CD14-positive monocyte (primary cell): ENCODE measurements around the gene PTPRN2. TPM values are rescaled to one million over a fixed set of nuclear protein-coding genes. Genes with fewer than 3 reads are reported as not detected.

Source experiments
- DNase-seq, 3 donors: peaks; one replicate each; pipeline ENCODE4 v3.0.0-alpha.2; 2011 to 2022
- H2AFZ ChIP-seq: 2 replicates; pipeline ENCODE4 v1.6.0; 2012; ENCODE audit warnings: mild to moderate bottlenecking, low read depth, low read length, inconsistent platforms; ENCODE audit not compliant: insufficient read depth, poor library complexity, severe bottlenecking
- H3K27ac ChIP-seq, 2 donors: 1 replicate in 1 of 2; 2 replicates in 1 of 2; pipeline ENCODE4 v1.5.1; 2012 to 2013; ENCODE audit warnings: low read length in 2 of 2, control low read depth in 1 of 2, inconsistent platforms in 1 of 2, low read depth in 1 of 2, mild to moderate bottlenecking in 1 of 2
- H3K27me3 ChIP-seq, 2 donors: one replicate each; pipeline versions ENCODE4 v1.6.0 to v1.6.1; 2011 to 2013; ENCODE audit warnings: low read length in 2 of 2; ENCODE audit not compliant: control insufficient read depth in 2 of 2, insufficient read depth in 2 of 2
- H3K36me3 ChIP-seq, 2 donors: replicated peaks in 1 of 2; 1 replicate in 1 of 2; 2 replicates in 1 of 2; pipeline versions ENCODE4 v1.5.1 to v1.6.1; 2012 to 2013; ENCODE audit warnings: low read length in 2 of 2, control low read depth in 1 of 2, inconsistent platforms in 1 of 2, mild to moderate bottlenecking in 1 of 2; ENCODE audit not compliant: insufficient read depth in 2 of 2, control insufficient read depth in 1 of 2
- H3K4me1 ChIP-seq, 2 donors: 1 replicate in 1 of 2; 2 replicates in 1 of 2; pipeline versions ENCODE4 v1.5.1 to v1.6.1; 2012 to 2013; ENCODE audit warnings: low read length in 2 of 2, control low read depth in 1 of 2, inconsistent platforms in 1 of 2, mild to moderate bottlenecking in 1 of 2, moderate library complexity in 1 of 2; ENCODE audit not compliant: insufficient read depth in 2 of 2, control insufficient read depth in 1 of 2
- H3K4me2 ChIP-seq: replicated peaks from 2 replicates; pipeline ENCODE3; 2012; ENCODE audit warnings: low read length, moderate library complexity, mild to moderate bottlenecking; ENCODE audit not compliant: poor library complexity, severe bottlenecking; ENCODE audit errors: extremely low read depth
- H3K4me3 ChIP-seq, 3 experiments: fragments of 200-600 bp in 1 of 3; sonication (generic) in 1 of 3; replicated peaks in 1 of 3; 1 replicate in 2 of 3; 2 replicates in 1 of 3; pipeline ENCODE4 v1.5.1; 2011 to 2013; ENCODE audit warnings: low read length in 3 of 3, mild to moderate bottlenecking in 3 of 3, control low read depth in 2 of 3, low read depth in 2 of 3, inconsistent platforms in 1 of 3, moderate library complexity in 1 of 3
- H3K79me2 ChIP-seq: 2 replicates; pipeline ENCODE4 v1.6.0; 2012; ENCODE audit warnings: mild to moderate bottlenecking, control low read depth, inconsistent platforms, low read length, moderate library complexity; ENCODE audit not compliant: insufficient read depth
- H3K9ac ChIP-seq: 2 replicates; pipeline ENCODE4 v1.6.0; 2017; ENCODE audit warnings: low read length, mild to moderate bottlenecking; ENCODE audit not compliant: insufficient read depth, poor library complexity, severe bottlenecking
- H3K9me3 ChIP-seq, 2 donors: replicated peaks in 1 of 2; 1 replicate in 1 of 2; 2 replicates in 1 of 2; pipeline versions ENCODE4 v1.5.1 to v1.6.1; 2012 to 2013; ENCODE audit warnings: low read length in 2 of 2, control low read depth in 1 of 2; ENCODE audit not compliant: control insufficient read depth in 1 of 2, insufficient read depth in 1 of 2
- H4K20me1 ChIP-seq: 2 replicates; pipeline ENCODE4 v1.6.0; 2012; ENCODE audit warnings: mild to moderate bottlenecking, low read length, control low read depth, moderate library complexity; ENCODE audit not compliant: insufficient read depth
- H3K27ac Mint-ChIP-seq, 7 donors: one replicate each; pipeline ENCODE4 v1.8.0; 2020; ENCODE audit warnings: mild to moderate bottlenecking in 7 of 7, mixed read lengths in 7 of 7, moderate library complexity in 6 of 7, inconsistent platforms in 2 of 7
- H3K27me3 Mint-ChIP-seq, 3 donors: one replicate each; pipeline ENCODE4 v1.8.0; 2021 to 2022; ENCODE audit warnings: low read depth in 3 of 3, mild to moderate bottlenecking in 3 of 3, mixed read lengths in 3 of 3, moderate library complexity in 3 of 3, inconsistent platforms in 1 of 3
- H3K36me3 Mint-ChIP-seq, 2 donors: one replicate each; pipeline ENCODE4 v1.8.0; 2020; ENCODE audit warnings: mixed read lengths in 2 of 2, inconsistent platforms in 1 of 2, mild to moderate bottlenecking in 1 of 2
- H3K4me1 Mint-ChIP-seq: one replicate; pipeline ENCODE4 v1.8.0; 2020; ENCODE audit warnings: mild to moderate bottlenecking, mixed read lengths
- H3K4me3 Mint-ChIP-seq, 2 donors: one replicate each; pipeline ENCODE4 v1.8.0; 2020; ENCODE audit warnings: mild to moderate bottlenecking in 2 of 2, mixed read lengths in 2 of 2, moderate library complexity in 1 of 2
- H3K9me3 Mint-ChIP-seq, 7 donors: one replicate each; pipeline ENCODE4 v1.8.0; 2020 to 2022; ENCODE audit warnings: mixed read lengths in 7 of 7, mild to moderate bottlenecking in 6 of 7, moderate library complexity in 6 of 7, inconsistent platforms in 2 of 7
- CTCF ChIP-seq: fragments of 200-600 bp; IDR thresholded peaks from one replicate; pipeline ENCODE4 v1.8.0; 2022; ENCODE audit warnings: antibody characterized with exemption, mild to moderate bottlenecking
- WGBS: methylation state at CpG from one replicate; pipeline ENCODE4 v1.1.5; 2013; ENCODE audit warnings: missing lambda C conversion rate; ENCODE audit not compliant: insufficient coverage; 5-methylcytosine and 5-hydroxymethylcytosine counted together
- intact Hi-C, 2 donors: fragments of 100-400 bp; cut with micrococcal nuclease; formaldehyde crosslinking; loops; one replicate each; pipeline versions ENCODE4 v1.15.0 to v1.15.1; 2023
- polyA plus RNA-seq, 3 donors: library from polyadenylated mRNA; depleted of rRNA in 1 of 3; unstranded in 2 of 3; stranded (reverse) in 1 of 3; fragments of 300-500 nt in 2 of 3; fragments of >200 nt in 1 of 3; fragmentation: Illumina TruSeq in 2 of 3; gene quantifications; 1 replicate in 2 of 3; 2 replicates in 1 of 3; pipeline ENCODE4 v1.2.3, GENCODE V29; 2012 to 2021

The PTPRN2 gene
- polyA plus RNA-seq, 3 donors: 0.25 to 1.4 (median 0.97) TPM

- intact Hi-C loops: no loop called here
- H3K36me3 ChIP-seq: no peaks in the 10 kb centered on the region
- no peak for TF ChIP-seq CTCF
- Mint-ChIP-seq H3K27me3 (peaks cover 0 to 1% (median 1%) of the 10 kb centered on the region in 3 donors), H3K4me1 (no peaks in the 10 kb centered on the region), H3K27ac (no peak overlapping the region), H3K9me3 (peaks cover 9 to 32% (median 19%) of the 10 kb centered on the region in 7 donors), H3K36me3 (no peaks in the 10 kb centered on the region), H3K4me3 (no peak overlapping the region)
- no peak overlapping the region for H3K27ac ChIP-seq
- no peak overlapping the region for H3K9ac ChIP-seq
- no peak overlapping the region for H2AFZ ChIP-seq
- H3K79me2 ChIP-seq: no peaks in the 10 kb centered on the region
- no peaks in the 10 kb centered on the region for H3K27me3 ChIP-seq
- H3K4me2 ChIP-seq: no peak overlapping the region
- H4K20me1 ChIP-seq: no peaks in the 10 kb centered on the region
- WGBS: 93% methylated on average over 16 of the region's 18 CpGs
- peaks cover 8 to 22% of the 10 kb centered on the region in 2 donors for H3K9me3 ChIP-seq
- DNase-seq: no peak
- no peaks in the 10 kb centered on the region for H3K4me1 ChIP-seq
- no peak overlapping the region for H3K4me3 ChIP-seq
Measured at GRCh38 chr7:158284617-158285382, 302.8 kb downstream of the PTPRN2 start.

GRCh38 chr7:158284121-158284520 lies 303.5 kb downstream of the PTPRN2 start:
- no peaks in the 10 kb centered on the region for H3K4me1 ChIP-seq
- no peak for TF ChIP-seq CTCF
- no peak overlapping the region for H3K4me3 ChIP-seq
- no peaks in the 10 kb centered on the region for H3K79me2 ChIP-seq
- DNase-seq: no peak
- intact Hi-C loops: no loop called here
- Mint-ChIP-seq H3K36me3 (no peaks in the 10 kb centered on the region), H3K27me3 (peaks cover 0 to 1% (median 1%) of the 10 kb centered on the region in 3 donors), H3K9me3 (peaks cover 5 to 25% (median 16%) of the 10 kb centered on the region in 7 donors), H3K4me3 (no peak overlapping the region), H3K4me1 (no peaks in the 10 kb centered on the region), H3K27ac (no peak overlapping the region)
- no peaks in the 10 kb centered on the region for H3K36me3 ChIP-seq
- H3K9ac ChIP-seq: no peak overlapping the region
- no peak overlapping the region for H3K27ac ChIP-seq
- H3K27me3 ChIP-seq: no peaks in the 10 kb centered on the region
- H3K9me3 ChIP-seq: peaks cover 5 to 15% of the 10 kb centered on the region in 2 donors
- no peak overlapping the region for H3K4me2 ChIP-seq
- H2AFZ ChIP-seq: no peak overlapping the region
- no peaks in the 10 kb centered on the region for H4K20me1 ChIP-seq
- 92% methylated on average over 5 of the region's 6 CpGs for WGBS
